GM04503 (cell line): ENCODE data around the gene SPAG16.
A peak's percentile ranks its signal among the peaks of the same experiment; 100 is the strongest.

Experiments
- DNase-seq: peaks from one replicate; pipeline ENCODE4 v3.0.0-alpha.2; 2012; ENCODE audit warnings: low read depth

Gene SPAG16

DNA sequence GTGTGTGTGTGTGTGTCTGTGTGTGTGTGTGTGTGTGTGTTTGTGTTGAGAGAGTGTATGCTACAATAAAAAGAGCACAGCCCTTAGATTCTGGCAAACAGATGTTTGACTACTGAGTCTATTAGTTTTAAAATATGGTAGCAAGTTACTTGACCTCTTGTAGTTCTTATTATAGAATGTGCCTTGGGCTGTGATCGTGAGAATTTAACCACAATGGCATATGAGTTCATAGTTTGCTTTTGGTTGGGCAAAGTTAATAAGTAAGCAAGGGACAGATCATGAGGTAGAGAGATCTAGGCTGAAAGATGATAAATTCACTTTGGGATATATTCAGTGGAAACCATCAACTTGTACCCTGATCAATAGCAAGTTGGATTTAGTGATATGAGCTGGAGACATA, 792.3 kb downstream of the SPAG16 start:
- peak; percentile 8 for DNase-seq

DNA sequence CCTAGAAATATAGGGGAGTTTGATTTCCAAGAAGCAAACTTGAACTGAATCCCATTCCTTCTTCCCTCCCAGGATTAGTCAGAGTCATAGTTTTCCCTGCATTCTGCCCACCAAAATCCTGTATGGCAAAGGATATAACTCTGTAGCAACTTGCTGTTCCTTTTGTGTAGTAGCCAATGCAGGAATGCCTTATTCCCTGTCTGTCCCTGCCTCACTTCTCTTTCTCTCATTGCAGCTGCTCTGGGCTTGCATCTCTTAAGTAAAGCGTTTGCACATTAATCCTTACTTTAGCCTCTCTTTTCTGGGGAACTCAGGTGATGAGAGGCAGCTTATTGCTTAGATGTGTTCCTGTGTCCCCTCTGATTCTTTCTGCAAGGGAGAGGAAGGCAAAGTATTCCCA, 793.5 kb downstream of the SPAG16 start:
- DNase-seq: no peak

DNA sequence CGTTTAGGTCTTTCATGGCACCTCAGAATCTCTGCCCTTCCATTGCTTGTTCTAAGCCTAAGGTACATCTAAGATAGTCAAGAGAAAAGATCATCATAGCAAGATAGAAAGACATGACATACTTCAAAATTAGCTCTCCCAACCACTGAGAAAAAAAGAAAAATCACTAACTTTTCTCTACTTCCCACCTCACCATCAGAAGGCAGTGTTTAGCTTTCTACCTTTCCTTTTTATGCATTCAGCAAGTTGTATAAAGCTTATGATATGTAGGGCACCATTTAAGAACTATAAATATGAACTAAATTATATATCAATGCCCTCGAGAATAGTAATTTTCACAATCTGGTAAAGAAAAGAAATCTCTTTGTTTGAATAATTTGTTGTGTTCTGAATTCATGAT, 794.8 kb downstream of the SPAG16 start:
- DNase-seq: no peak

DNA sequence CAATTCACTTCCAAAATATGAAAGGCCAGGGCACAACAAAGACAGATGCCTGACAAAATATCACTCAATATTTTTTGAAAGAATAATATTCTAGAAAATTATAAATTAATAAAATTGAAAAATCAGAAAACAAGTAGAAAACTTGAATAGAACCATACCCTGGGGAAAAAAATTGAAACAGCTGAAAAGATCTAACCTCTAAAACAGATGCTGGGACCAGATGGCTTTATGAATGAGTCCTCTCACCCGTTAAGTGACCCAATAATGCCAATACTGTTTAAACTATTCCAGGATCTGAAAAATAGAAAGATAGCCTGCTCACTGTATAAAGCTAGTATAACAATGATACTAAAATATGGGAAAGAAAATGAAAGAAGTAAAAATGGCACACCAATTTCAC, 804.3 kb downstream of the SPAG16 start:
- no peak for DNase-seq

DNA sequence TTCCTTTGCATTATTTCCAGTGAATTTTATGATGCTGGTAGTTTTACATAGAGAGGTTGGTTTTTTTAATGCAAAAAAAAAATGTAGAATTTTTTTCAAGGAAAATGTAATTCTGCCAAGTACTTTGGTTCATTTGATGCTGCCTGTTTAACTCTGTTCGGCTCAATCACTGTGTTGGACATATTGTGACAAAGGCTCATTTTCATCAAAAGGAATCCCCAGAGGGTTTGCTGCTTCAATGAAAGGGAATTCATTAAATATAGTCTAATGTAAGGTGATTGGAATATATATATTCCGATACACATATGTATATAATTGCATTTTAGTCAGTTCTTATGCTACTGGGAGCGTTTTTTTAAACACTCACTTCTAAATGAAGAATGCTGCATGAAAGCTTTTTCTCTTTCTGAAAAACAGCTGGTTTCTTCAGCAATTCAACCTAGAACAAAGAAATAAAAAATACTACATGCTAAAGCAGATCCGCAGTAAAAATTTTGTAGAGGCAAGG, 812.0 kb downstream of the SPAG16 start:
- DNase-seq: no peak

DNA sequence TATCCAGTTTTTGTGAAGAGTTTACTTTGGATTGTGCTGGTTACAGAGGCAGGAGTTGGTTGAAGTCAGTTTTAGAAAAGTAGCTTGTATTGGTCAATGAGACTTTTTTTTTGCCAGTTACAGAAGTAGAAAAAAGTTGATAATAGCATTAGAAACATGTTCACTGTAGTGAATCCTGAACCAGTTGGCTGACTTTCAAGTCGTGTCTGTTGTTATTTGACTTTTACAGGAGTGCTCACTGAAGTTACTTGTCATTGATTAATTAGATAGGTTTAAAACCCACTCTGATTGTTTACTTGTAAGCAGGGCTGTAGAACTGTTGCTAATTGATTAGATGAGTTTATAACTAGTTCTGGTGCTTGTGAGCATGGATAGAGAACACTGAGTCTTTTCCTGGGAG, 814.5 kb downstream of the SPAG16 start:
- DNase-seq: no peak

DNA sequence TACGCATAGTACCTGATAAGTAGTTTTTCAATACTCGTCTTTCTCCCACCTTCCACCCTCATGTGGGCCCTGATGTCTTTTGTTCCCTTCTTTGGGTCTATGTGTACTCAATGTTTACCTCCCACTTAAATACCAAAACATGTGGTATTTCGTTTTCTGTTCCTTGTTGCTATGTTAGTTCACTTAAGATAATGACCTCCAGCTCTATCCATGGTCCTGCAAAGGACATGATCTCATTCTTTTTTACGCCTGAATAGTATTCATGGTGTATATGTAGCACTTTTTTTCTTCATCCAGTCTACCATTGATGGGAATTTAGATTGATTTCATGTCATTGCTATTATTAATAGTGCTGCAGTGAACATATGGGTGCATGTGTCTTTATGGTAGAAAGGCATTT, 816.2 kb downstream of the SPAG16 start:
- no peak for DNase-seq

DNA sequence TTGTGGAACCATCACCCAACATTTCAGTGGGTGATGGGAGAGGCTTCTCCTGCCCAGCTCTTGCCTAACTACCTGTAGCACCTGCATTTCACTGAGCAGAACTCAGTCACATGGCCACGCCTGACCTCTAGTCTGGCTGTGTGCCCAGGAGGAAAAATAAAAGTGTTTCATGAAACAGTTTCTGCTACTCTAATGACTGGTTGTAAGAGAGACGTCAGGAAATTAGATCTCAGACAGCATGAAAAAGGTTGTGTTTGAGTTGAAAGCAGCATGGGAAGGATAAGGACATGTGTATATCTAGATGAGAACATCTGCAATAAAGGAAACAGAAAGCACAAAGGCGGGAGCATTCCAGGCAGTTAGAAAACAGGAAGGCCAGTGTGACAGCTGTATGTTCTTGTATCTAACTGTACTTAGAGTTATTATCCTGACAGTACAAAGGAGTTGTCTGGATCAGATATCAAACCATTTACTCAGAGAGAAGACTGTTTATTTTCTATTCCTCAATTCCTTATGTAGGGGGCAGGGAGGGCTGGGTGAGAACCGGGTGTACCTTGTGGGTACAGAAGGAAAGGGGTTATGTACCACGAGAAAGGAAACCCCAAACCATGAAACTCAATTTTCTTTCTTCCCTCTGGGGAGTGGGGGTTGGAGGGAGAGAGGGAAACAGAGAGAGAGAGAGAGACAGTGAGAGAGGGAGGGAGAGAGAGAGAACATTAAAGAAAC, 819.2 kb downstream of the SPAG16 start:
- no peak for DNase-seq

DNA sequence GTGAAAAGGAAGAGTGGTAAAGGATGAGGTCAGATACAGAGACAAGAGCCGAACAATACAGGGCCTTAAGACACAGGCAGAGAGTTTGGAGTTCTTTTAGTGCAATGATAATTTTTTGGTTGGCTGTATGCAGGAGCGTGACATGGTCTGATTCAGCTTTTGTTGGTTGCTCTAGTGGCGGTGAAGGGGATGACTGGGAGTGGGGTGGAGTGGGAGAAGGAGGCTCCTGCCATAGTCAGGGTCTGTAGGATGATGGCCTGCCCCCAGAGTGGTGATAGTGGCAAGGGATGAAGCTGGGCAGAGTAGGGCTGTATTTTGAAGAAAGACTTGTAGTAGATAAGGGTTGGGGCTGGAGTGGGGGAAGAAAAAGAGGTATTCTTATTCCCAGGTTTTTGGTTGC, 820.0 kb downstream of the SPAG16 start:
- no peak for DNase-seq

DNA sequence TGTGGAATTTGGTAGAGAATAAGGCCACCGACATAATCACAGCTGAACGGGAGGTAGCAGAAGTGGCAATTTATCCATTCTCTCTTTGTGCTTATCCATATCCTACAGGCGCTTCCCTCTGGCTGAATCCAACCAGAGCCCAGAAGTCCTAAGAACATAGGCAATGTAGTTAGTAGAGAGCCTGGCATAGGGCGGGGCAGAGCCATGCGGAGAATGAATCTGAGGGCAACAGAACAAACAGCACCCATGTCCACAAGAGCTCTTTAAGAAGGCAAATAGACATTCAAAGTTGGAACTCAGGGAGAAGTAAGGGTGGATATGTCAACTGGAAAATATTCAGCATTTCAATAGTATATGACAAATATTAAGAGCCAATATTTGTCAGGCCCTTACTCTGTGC, 820.7 kb downstream of the SPAG16 start:
- no peak for DNase-seq

DNA sequence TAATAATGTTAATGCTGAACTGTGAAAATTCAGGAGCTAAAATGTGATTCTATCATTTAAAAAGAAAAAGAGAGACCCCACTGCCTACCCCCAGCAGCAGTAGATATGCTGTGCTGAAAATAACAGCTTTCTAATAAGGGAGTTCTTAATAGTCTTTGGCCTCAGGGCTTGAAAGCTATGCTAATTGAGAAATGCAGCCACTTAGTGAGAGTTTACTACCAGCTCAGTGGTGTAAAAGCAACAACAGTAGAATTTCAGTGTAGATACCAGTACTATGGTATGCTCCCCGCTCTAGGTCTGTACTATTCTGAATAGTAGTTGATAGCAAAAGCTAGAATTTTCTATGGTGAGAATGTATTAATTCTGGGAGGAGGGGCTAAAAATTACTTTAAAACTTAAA, 823.5 kb downstream of the SPAG16 start:
- DNase-seq: no peak

DNA sequence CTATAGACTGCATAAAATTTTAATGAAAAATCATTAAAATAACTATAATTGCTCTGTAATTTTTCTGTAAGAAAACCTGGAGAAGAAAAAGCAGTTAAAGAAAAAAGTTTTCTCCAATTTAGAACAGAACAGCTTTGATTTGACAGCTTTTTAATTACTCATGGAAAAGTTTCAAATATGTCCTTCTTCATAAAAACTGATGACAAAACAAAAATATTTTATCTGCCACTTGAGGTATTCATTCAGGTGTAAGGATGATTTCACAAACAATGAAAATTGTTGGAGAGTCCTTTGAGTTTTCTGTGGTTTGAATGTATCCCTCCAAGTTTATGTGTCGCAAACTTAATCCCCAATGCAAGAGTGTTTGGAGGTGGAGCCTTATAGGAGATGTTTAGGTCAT, 824.3 kb downstream of the SPAG16 start:
- no peak for DNase-seq

DNA sequence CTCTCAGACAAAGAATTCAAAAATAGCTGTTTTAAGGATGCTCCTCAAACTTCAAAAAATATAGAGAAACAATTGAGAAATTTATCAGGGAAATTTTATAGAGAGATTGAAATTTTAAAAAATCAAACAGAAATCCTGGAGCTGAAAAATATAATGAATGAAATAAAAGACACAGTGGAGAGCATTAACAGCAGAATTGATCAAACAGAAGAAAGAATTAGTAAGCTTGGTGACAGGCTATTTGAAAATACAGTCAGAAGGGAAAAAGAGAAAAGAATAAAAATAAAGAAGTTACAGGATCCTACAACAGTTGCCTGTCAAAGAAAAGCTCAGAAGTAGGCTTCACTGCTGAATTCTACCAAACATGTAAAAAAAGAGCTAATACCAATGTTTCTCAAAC, 832.8 kb downstream of the SPAG16 start:
- no peak for DNase-seq

DNA sequence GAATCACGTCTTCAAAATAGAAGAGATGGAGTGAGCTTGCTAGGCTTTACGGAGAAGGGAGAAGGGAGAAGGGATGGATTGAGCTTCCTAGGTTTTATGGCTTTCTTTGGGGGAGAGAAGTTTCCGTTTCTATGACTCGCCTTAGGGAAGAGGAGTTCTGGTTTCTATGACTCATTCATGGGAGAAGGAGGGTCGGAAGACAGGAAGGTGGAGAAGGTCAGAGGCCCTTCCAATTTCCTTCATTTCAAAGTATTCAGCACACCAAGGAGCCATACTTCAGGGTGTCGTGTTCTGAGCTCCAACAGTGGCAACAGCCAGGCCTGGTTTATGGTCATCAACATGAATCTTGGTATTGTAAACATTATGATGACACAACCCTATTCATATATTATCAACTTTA, 841.9 kb downstream of the SPAG16 start:
- no peak for DNase-seq

DNA sequence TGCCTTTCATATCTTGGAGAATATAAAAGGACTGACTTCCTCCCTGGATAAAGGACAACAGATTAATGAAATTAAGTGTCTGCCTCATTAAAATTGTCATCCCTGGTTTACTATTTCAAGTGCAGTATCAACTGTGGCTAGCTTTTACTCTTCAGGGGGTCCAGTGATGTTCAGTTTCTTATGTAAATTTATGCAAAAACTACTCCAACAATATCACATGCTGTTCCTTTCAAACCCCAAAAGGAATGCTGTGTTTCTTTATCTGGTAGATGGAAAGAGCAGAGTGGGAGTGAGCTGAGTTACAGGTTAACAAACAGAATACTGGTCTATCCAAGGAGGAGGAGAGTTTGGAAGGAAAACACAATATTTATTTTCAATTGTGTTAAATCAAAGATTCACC, 842.9 kb downstream of the SPAG16 start:
- no peak for DNase-seq

DNA sequence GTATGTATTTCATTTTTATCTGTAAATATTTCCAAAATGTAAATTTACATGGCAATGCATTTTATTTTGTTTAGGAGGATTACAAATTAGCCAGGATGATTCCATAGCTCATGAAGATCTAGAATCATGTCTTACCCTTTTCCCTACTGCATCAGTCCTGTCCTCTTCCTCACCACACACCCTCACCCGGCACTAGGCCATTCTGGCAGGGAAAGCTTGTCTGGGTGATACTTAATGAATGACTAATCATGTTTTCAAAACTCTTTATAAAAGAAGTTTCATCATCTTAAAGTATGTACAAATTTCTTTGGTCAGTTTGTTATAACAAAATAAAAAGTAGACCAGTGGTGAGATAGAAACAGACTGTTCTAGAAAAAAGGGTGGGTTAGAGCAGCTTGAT, 843.3 kb downstream of the SPAG16 start:
- DNase-seq: peak; percentile 65

DNA sequence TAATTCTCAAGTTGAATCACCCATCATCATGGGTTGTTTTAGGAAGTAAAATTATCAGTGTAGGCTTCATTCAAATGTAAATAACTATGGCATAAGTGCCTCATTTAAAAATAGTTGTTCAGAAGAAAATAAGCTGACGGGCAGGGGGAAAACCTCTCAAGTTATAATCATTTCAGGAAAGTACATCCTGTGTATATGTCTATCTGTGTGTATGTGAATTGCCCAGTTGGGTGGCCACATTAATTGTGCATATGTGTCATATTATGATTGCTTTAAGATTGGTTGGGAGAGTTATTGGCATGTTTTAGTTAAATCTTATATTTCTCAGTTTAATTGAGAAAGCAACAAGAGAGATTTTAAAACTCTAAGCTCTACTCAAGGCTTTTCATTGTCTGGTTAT, 843.8 kb downstream of the SPAG16 start:
- no peak for DNase-seq

DNA sequence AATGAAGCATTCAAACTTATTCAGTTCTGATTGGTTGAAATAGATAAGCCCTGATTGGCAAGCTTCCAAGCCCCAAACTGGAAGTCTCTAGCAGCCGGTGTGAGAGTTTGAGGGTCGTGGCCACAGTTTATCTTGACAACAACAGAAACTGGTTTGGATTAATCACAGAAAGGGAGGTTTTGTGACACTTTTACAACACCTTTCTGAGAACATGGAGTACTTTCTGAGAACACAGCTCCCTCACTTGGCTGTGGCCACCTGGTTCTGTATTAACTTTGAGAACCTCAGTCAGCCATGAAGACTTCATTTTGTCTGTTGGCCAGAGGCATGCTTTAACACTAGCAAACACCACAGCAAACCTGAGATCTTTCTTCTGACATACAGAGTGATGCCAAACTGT, 845.9 kb downstream of the SPAG16 start:
- no peak for DNase-seq

DNA sequence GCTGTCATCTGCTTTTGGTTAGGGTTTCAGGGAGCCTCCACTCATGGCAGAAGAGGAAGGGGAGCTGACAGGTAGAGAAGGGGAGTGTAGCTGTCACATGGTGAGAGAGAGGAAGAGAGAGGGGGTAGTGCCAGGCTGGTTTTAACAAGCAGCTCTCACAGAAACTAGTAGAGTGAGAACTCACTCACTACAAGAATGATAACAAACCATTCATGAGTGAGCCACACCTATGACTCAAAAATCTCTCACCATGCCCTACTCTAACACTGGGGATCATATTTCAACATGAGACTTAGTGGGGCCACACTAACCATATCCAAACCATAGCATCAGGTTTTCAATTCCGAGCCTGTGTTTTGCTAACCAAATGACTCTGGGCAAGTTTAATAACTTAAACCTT, 851.7 kb downstream of the SPAG16 start:
- DNase-seq: peak; percentile 9

DNA sequence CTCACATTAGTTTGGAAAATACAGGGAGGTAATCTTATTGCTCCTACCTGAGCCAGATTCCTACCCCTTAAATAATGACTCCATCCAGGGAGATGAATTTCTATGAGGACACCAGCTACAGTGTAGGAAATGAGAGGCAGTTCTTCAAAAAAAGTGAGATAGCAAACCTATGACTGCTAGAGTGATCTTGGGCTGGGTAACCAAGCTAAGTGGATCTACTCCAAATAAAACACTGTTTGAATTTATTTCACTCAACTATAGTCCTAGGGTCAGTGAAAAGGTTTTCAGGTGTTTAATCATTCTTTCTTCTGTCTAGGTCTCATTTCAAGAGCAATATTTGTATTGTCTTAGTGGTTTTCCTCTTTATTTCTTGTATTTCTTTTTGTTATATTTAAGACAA, 854.5 kb downstream of the SPAG16 start:
- no peak for DNase-seq

DNA sequence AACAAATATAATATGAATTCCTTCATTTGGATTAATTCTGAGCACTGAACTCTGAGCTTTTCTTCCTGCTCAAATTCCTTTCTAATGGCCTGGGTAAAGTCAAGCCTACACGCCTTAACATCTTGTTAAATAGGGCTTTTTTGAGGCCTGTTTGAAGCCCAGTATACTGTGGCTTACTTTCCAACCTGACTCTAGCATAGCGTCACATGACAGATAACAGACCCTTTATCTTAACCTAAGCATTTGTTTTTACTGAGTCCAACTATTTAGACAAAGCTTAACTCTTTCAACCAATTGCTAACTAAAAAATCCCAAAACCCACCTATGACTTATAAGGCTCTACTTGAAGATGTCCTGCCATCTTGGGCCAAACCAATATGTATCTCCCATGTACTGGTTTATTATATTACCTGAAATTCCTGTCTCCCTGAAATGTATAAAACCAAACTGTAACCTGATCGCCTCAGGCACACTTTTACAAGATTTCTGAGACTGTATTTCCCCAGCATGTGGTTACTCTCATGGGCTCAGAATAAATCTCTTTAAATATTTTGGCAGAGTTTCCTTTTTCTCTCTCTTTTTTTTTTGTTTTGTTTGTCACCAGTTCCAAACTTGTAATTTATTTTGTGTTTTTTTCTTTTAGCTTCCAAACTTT, 855.5 kb downstream of the SPAG16 start:
- DNase-seq: no peak

DNA sequence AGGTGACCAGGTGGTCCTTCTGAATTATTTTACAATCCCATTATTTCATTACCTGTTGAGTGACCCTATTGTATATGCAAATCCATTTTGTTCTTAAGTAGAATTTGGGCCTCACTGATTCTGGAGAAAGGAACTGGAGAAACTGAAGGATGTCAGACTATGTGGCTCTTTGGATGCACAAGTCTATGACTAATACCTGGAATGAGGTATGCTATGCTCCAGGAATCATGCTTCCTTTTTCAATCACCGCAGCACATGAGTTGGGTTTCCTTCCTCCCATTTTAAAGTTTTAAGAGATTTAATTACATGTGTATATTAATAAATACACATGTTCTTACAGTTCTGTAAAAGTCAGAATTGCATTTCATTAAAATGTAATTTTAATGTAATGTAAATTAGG, 872.7 kb downstream of the SPAG16 start:
- no peak for DNase-seq

DNA sequence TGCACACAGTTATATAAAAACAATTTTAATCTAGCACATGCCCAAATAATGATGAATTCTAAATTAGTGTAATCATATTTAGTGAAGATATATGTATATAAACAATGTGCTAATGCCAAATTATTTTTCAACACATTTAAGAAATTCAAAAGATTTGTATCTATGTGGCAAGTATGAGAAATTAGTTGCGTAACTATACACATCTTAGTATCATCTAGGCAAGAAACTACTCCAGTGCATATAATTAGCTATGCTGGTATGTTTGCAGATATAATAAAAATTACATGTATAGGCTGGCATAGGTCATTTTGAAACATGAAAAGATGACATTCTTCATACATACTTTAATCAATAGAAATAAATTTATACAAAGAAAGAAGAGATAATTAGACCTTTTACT, 874.6 kb downstream of the SPAG16 start:
- DNase-seq: no peak

DNA sequence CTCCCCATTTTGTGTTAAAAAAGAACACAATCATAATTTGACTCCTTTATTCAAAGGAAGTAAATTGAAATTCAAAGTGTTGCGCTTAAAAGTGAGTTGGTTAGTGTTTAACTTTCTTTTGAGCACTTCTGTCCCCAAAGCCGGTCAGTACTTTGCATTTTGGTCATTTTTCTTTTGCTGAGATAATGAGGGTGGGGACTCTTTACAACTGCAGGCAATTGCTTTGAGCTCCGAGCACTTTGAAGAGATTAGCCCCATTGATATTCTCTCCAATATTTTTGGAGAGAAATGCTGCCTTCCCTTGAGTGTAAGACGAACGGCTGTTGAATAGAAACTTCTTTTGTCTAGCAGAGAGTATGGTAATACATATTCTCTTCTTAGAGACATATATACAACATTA, 885.0 kb downstream of the SPAG16 start:
- DNase-seq: no peak
